Epithelial cell of esophagus (primary cell): ENCODE data around the gene PHF1.

Experiments used
- DNase-seq: peaks from one replicate; pipeline ENCODE4 v3.0.0; 2010; ENCODE audit warnings: low read depth
- H3K4me3 ChIP-seq: 2 replicates; pipeline ENCODE4 v1.5.1; 2011; ENCODE audit warnings: mild to moderate bottlenecking, low read length, control low read depth
- CTCF ChIP-seq: IDR thresholded peaks from 2 replicates; pipeline ENCODE4 v1.5.1; 2011; ENCODE audit warnings: low read depth, mild to moderate bottlenecking, low read length, control low read depth, inconsistent platforms; ENCODE audit not compliant: insufficient read depth; ENCODE audit errors: missing control alignments

The PHF1 gene

GRCh38 chr6:33384581-33385020, 26.2 kb upstream of the PHF1 start:
- peak; percentile 64 for TF ChIP-seq CTCF
- H3K4me3 ChIP-seq: no peak overlapping the region
- peak; percentile 80 for DNase-seq

DNA sequence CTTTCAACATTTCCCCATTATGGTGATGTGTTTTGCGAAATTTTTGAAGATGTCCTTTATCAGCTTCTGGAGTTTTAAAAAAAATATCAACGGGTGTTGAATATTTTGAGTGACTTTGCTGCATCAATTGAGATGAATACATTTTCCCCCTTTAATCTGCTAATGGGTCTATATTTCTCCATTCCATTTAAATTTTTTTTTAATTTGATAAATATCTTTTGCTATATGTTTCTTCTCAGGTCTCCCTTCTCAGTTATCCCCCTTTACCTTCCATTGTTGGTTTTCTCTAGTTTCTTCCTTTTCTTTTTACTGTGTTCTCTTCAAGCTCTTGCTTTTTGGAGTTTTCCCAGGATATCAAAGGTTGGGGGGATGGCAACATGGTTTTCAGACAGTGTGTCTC, 20.6 kb upstream of the PHF1 start:
- no peak overlapping the region for H3K4me3 ChIP-seq
- no peak for TF ChIP-seq CTCF
- DNase-seq: no peak

GRCh38 chr6:33390767-33391277, 20.0 kb upstream of the PHF1 start:
- no peak for DNase-seq
- peak overlapping the region; percentile 6 for H3K4me3 ChIP-seq
- TF ChIP-seq CTCF: no peak

DNA sequence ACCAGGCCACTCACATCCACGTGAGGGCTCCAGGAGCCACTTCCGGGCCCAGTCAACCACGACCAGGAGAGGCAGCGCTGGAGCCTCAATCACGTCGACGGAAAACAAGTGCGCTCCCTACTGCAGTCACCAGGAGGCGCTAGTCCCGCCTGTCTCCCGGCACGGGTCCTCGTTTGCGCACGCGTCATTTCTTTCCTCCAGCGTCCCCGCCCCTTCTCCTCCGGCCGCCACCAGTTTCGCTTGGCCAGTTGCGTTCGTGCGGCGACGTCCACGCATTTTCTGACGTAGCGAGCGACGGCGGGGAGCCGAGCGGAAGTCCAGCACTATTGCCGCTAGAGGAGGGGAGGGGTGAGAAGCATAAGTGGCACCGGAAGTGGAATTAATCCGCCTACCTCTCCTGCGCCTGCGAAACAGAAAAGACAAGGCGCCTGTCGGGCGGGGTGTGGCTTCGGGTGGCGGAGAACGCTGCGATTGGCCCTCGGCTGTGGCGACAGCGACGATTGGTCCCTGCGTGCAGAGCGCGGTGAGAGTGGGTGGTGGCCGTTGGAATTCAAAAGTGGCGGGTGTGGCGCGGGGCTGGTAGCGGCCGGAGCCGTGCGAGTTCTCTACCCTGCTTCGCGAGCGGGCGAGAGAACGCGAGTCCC, 19.4 kb upstream of the PHF1 start, which contains the start of gene KIFC1:
Gene KIFC1, plus strand, starts transcription at position 546 of the 644 bp plus-strand sequence. CDS start 163 bp downstream, outside the sequence.
- peak within 1 kb of the TSS; percentile 74 for H3K4me3 ChIP-seq
- peak; percentile 91 for TF ChIP-seq CTCF
- peak; percentile 100 for DNase-seq

- peak overlapping the region; percentile 74 for H3K4me3 ChIP-seq
- TF ChIP-seq CTCF: no peak
- DNase-seq: peak; percentile 40
Measured at GRCh38 chr6:33391922-33392594, 18.8 kb upstream of the PHF1 start.

DNA sequence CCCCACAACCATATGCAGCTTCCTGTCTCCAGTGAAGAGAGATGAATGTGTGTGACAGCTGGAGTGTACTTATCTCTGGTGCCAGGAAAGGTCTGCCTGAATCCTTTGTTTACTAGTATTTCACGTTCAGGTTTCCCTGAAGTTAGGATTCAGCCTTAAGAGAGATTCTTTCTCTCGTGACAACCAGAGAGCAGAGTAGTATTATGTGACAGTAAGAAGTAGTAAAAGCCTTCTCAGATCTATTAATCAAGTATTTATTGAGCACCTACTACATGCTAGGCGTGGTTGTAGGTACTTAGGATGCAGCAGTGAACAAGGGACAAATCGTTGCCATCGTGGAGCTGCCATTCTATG, 18.2 kb upstream of the PHF1 start:
- peak overlapping the region; percentile 74 for H3K4me3 ChIP-seq
- no peak for DNase-seq
- no peak for TF ChIP-seq CTCF
